SK-N-SH treated with all-trans-retinoic acid at 6 μM for 48 hours (cell line): Measurements from ENCODE around the gene FGF10.

Experiments
- ATAC-seq: fragments of 200-7000 bp; cut with Tn5 transposase; 3 replicates; pipeline ENCODE4 v1.9.1; 2020; ENCODE audit warnings: mild to moderate bottlenecking, moderate library complexity
- ARNTL ChIP-seq: fragments of 450-650 bp; formaldehyde crosslinking; IDR thresholded peaks from 2 replicates; pipeline ENCODE4 v1.5.0; 2020; ENCODE audit warnings: low read depth, mild to moderate bottlenecking, moderate library complexity, borderline replicate concordance
- BACH2 ChIP-seq: fragments of 250-450 bp; sonication (Bioruptor Pico); IDR thresholded peaks from 2 replicates; pipeline ENCODE4 v1.9.0; 2021; ENCODE audit warnings: mild to moderate bottlenecking, borderline replicate concordance
- CREB5 ChIP-seq: fragments of 250-450 bp; sonication (Bioruptor Pico); IDR thresholded peaks from 2 replicates; pipeline ENCODE4 v1.5.1; 2020; ENCODE audit warnings: low read depth, mild to moderate bottlenecking, moderate library complexity
- CSDC2 ChIP-seq: fragments of 250-450 bp; sonication (Bioruptor Pico); IDR thresholded peaks from 2 replicates; pipeline ENCODE4 v1.5.0; 2020; ENCODE audit warnings: mild to moderate bottlenecking, moderate library complexity
- ESRRG ChIP-seq: fragments of 250-450 bp; sonication (Bioruptor Pico); IDR thresholded peaks from 2 replicates; pipeline ENCODE4 v1.6.1; 2021; ENCODE audit warnings: mild to moderate bottlenecking
- GLIS3 ChIP-seq: fragments of 250-450 bp; sonication (Bioruptor Pico); IDR thresholded peaks from 2 replicates; pipeline ENCODE4 v1.5.0; 2020; ENCODE audit warnings: mild to moderate bottlenecking, moderate library complexity
- ISL1 ChIP-seq: fragments of 250-450 bp; sonication (Bioruptor Pico); IDR thresholded peaks from 2 replicates; pipeline ENCODE4 v2.1.2; 2022; ENCODE audit warnings: mild to moderate bottlenecking, moderate library complexity
- OSR1 ChIP-seq: fragments of 250-450 bp; sonication (Bioruptor Pico); IDR thresholded peaks from 2 replicates; pipeline ENCODE4 v1.8.0; 2022; ENCODE audit warnings: moderate library complexity, mild to moderate bottlenecking, inconsistent platforms
- PPARA ChIP-seq: fragments of 250-450 bp; sonication (Bioruptor Pico); IDR thresholded peaks from 2 replicates; pipeline ENCODE4 v1.5.0; 2020; ENCODE audit warnings: mild to moderate bottlenecking, borderline replicate concordance
- RARB ChIP-seq: fragments of 250-450 bp; sonication (Bioruptor Pico); IDR thresholded peaks from 2 replicates; pipeline ENCODE4 v1.8.0; 2021; ENCODE audit warnings: mild to moderate bottlenecking, moderate library complexity
- SNAI2 ChIP-seq: fragments of 250-450 bp; sonication (Bioruptor Pico); IDR thresholded peaks from 2 replicates; pipeline ENCODE4 v1.5.0; 2020; ENCODE audit warnings: mild to moderate bottlenecking, moderate library complexity
- TCF4 ChIP-seq: fragments of 250-450 bp; sonication (Bioruptor Pico); IDR thresholded peaks from 2 replicates; pipeline ENCODE4 v1.8.0; 2021; ENCODE audit warnings: mild to moderate bottlenecking, moderate library complexity, borderline replicate concordance
- TOX ChIP-seq: fragments of 250-450 bp; sonication (Bioruptor Pico); IDR thresholded peaks from 2 replicates; pipeline ENCODE4 v1.8.0; 2021; ENCODE audit warnings: mild to moderate bottlenecking, moderate library complexity, borderline replicate concordance
- ZC3H10 ChIP-seq: fragments of 250-450 bp; sonication (Bioruptor Pico); IDR thresholded peaks from 2 replicates; pipeline ENCODE4 v1.5.1; 2021; ENCODE audit warnings: mild to moderate bottlenecking, moderate library complexity
- ZFP3 ChIP-seq: fragments of 250-450 bp; sonication (Bioruptor Pico); IDR thresholded peaks from 2 replicates; pipeline ENCODE4 v1.5.0; 2020; ENCODE audit warnings: mild to moderate bottlenecking, moderate library complexity
- ZFP30 ChIP-seq: fragments of 450-650 bp; formaldehyde crosslinking; IDR thresholded peaks from 2 replicates; pipeline ENCODE4 v1.5.0; 2022; ENCODE audit warnings: mild to moderate bottlenecking, moderate library complexity
- ZNF565 ChIP-seq: fragments of 450-650 bp; formaldehyde crosslinking; conservative IDR thresholded peaks from 2 replicates; pipeline ENCODE4 v1.5.0; 2020; ENCODE audit warnings: low read depth, mild to moderate bottlenecking, moderate library complexity
- ZNF70 ChIP-seq: fragments of 450-650 bp; formaldehyde crosslinking; IDR thresholded peaks from 2 replicates; pipeline ENCODE4 v1.5.0; 2020; ENCODE audit warnings: mild to moderate bottlenecking, moderate library complexity
- ZNF8 ChIP-seq: fragments of 450-650 bp; formaldehyde crosslinking; IDR thresholded peaks from 2 replicates; pipeline ENCODE4 v1.5.0; 2020; ENCODE audit warnings: mild to moderate bottlenecking, moderate library complexity
- TF ChIP-seq, protein P1 (sequence below): fragments of 250-450 bp; sonication (Bioruptor Pico); IDR thresholded peaks from 2 replicates; pipeline ENCODE4 v1.5.1; 2021; ENCODE audit warnings: mild to moderate bottlenecking, moderate library complexity
- TF ChIP-seq, protein P2 (sequence below): fragments of 250-450 bp; sonication (Bioruptor Pico); IDR thresholded peaks from 2 replicates; pipeline ENCODE4 v1.5.0; 2020; ENCODE audit warnings: mild to moderate bottlenecking, moderate library complexity
- TF ChIP-seq, protein P3 (sequence below): fragments of 250-450 bp; sonication (Bioruptor Pico); IDR thresholded peaks from 2 replicates; pipeline ENCODE4 v1.8.0; 2021; ENCODE audit warnings: low read depth, mild to moderate bottlenecking, moderate library complexity, borderline replicate concordance

The FGF10 gene

DNA sequence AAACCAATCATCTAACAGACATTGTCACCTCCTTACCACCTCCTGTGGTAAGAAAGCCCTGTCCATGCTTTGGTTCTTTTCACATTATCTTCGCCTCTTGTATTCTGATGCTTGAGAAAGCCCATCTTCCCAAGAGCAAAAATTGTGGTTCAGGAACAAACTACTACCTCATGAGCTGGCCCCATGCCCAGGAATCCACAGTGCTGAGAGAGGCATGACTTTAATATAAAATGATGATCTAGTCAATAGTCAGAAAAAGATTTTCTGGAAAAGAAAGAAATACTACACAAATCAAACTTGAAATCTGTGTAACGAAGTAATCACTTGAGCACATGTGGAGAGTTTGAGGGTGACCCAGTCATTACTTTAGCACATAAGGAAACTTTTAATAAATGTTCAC, 94.7 kb downstream of the FGF10 start:
- no peak for ATAC-seq
- TF ChIP-seq, protein P1, sequence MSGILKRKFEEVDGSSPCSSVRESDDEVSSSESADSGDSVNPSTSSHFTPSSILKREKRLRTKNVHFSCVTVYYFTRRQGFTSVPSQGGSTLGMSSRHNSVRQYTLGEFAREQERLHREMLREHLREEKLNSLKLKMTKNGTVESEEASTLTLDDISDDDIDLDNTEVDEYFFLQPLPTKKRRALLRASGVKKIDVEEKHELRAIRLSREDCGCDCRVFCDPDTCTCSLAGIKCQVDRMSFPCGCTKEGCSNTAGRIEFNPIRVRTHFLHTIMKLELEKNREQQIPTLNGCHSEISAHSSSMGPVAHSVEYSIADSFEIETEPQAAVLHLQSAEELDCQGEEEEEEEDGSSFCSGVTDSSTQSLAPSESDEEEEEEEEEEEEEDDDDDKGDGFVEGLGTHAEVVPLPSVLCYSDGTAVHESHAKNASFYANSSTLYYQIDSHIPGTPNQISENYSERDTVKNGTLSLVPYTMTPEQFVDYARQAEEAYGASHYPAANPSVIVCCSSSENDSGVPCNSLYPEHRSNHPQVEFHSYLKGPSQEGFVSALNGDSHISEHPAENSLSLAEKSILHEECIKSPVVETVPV (CRISPR knock-in tag) = no peak
- TF ChIP-seq ZNF565 (CRISPR knock-in tag) (no peak), PPARA (CRISPR knock-in tag) (no peak), CSDC2 (CRISPR knock-in tag) (no peak), ZFP30 (CRISPR knock-in tag) (no peak), GLIS3 (no peak), TCF4 (no peak)

GRCh38 chr5:44292736-44293135, 96.5 kb downstream of the FGF10 start:
- ATAC-seq = no peak
- no peak for TF ChIP-seq ZNF70 (CRISPR knock-in tag)
- TF ChIP-seq OSR1 = no peak

DNA sequence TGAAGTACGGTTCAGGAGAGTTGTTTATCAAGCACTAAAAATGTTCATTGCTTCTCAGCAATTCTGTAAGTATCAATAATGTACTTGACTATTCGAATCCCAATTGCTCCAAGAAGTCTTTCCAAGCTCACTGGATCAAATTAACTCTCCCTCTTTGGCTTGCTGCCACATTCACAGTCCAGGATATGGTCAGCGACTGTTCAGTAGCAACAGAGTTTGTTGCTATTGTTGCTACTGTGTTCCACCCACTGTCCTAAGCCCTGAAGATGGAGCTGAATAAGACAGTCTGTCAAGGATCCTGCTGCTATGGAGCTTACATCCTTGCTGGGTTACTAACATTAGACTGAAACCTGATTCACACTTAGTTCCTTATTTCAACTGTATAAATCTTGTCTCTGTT, 110.8 kb downstream of the FGF10 start:
- no peak for TF ChIP-seq ISL1 (CRISPR knock-in tag)
- TF ChIP-seq, protein P1 (CRISPR knock-in tag) = no peak
- TF ChIP-seq RARB (CRISPR knock-in tag) = no peak
- TF ChIP-seq ESRRG (CRISPR knock-in tag) = no peak
- no peak for TF ChIP-seq ARNTL (CRISPR knock-in tag)
- TF ChIP-seq ZFP3 (CRISPR knock-in tag) = no peak
- TF ChIP-seq, protein P2, sequence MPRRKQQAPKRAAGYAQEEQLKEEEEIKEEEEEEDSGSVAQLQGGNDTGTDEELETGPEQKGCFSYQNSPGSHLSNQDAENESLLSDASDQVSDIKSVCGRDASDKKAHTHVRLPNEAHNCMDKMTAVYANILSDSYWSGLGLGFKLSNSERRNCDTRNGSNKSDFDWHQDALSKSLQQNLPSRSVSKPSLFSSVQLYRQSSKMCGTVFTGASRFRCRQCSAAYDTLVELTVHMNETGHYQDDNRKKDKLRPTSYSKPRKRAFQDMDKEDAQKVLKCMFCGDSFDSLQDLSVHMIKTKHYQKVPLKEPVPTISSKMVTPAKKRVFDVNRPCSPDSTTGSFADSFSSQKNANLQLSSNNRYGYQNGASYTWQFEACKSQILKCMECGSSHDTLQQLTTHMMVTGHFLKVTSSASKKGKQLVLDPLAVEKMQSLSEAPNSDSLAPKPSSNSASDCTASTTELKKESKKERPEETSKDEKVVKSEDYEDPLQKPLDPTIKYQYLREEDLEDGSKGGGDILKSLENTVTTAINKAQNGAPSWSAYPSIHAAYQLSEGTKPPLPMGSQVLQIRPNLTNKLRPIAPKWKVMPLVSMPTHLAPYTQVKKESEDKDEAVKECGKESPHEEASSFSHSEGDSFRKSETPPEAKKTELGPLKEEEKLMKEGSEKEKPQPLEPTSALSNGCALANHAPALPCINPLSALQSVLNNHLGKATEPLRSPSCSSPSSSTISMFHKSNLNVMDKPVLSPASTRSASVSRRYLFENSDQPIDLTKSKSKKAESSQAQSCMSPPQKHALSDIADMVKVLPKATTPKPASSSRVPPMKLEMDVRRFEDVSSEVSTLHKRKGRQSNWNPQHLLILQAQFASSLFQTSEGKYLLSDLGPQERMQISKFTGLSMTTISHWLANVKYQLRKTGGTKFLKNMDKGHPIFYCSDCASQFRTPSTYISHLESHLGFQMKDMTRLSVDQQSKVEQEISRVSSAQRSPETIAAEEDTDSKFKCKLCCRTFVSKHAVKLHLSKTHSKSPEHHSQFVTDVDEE (CRISPR knock-in tag) = no peak
- no peak for TF ChIP-seq ZNF70 (CRISPR knock-in tag)
- no peak for TF ChIP-seq CREB5
- no peak for TF ChIP-seq ZNF565 (CRISPR knock-in tag)
- no peak for TF ChIP-seq ZC3H10
- TF ChIP-seq TOX (CRISPR knock-in tag) = no peak
- TF ChIP-seq, all 23 proteins: peak for 0
- ATAC-seq = no peak

DNA sequence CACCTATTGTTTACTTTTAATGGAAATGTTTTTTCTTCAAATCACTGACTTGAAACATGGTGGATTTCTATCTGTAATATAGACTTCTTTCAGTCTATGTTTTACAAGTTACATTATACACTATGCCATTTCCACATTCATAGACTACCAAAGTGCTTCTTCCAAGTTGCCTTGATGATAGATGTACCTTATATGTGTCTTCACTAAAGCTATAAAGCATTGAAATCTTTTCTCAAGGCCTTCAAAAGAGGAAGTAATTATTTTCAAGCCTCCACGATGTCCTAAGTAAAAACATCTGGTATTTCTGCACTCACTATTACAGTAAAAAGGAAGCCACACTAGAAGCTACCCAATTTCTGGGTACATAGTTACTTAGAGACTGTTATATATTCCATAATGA, 113.3 kb downstream of the FGF10 start:
- TF ChIP-seq ZNF565 (CRISPR knock-in tag) (no peak), ESRRG (CRISPR knock-in tag) (no peak), ZFP30 (CRISPR knock-in tag) (no peak), ZNF8 (CRISPR knock-in tag) (no peak), BACH2 (no peak), RARB (CRISPR knock-in tag) (no peak), TCF4 (no peak), TOX (CRISPR knock-in tag) (no peak), SNAI2 (CRISPR knock-in tag) (no peak), CREB5 (no peak), OSR1 (no peak), ZC3H10 (no peak), CSDC2 (CRISPR knock-in tag) (no peak), ZFP3 (CRISPR knock-in tag) (no peak), ZNF70 (CRISPR knock-in tag) (no peak), PPARA (CRISPR knock-in tag) (no peak)
- TF ChIP-seq, protein P3, sequence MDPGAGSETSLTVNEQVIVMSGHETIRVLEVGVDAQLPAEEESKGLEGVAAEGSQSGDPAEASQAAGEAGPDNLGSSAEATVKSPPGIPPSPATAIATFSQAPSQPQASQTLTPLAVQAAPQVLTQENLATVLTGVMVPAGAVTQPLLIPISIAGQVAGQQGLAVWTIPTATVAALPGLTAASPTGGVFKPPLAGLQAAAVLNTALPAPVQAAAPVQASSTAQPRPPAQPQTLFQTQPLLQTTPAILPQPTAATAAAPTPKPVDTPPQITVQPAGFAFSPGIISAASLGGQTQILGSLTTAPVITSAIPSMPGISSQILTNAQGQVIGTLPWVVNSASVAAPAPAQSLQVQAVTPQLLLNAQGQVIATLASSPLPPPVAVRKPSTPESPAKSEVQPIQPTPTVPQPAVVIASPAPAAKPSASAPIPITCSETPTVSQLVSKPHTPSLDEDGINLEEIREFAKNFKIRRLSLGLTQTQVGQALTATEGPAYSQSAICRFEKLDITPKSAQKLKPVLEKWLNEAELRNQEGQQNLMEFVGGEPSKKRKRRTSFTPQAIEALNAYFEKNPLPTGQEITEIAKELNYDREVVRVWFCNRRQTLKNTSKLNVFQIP (CRISPR knock-in tag) = no peak
- TF ChIP-seq, protein P1 (CRISPR knock-in tag) = no peak
- ATAC-seq = no peak
